Iris pigment epithelial cell (primary cell): ENCODE data around the gene GOLGA6C.
"Not testable (repeated sequence)": the region's sequence is repeated elsewhere in the genome, so short reads cannot be mapped to it uniquely, and the experiment has no call there.

ENCODE experiments used
- DNase-seq: peaks from one replicate; pipeline ENCODE4 v3.0.0-alpha.2; 2011; ENCODE audit warnings: low read depth

GOLGA6C gene

GRCh38 chr15:75258620-75259343 lies 648 bp downstream of the GOLGA6C start:
- not testable (repeated sequence) for DNase-seq

- DNase-seq, result not testable (repeated sequence)
Observed at GRCh38 chr15:75259873-75260272, 1.7 kb downstream of the GOLGA6C start.

GRCh38 chr15:75273751-75274359 lies 15.7 kb downstream of the GOLGA6C start:
- not testable (repeated sequence) for DNase-seq

GRCh38 chr15:75274509-75275107 lies 16.5 kb downstream of the GOLGA6C start:
- peak; percentile 20 for DNase-seq

GRCh38 chr15:75275617-75276016 lies 17.5 kb downstream of the GOLGA6C start:
- DNase-seq, result not testable (repeated sequence)

- not testable (repeated sequence) for DNase-seq
Observed at GRCh38 chr15:75278497-75278896, 20.4 kb downstream of the GOLGA6C start.

- DNase-seq, result not testable (repeated sequence)
Observed at GRCh38 chr15:75282572-75282971, 24.4 kb downstream of the GOLGA6C start, which contains the start of gene GOLGA6D. TSS of gene GOLGA6D (plus strand) at chr15:75282835. CDS start at chr15:75282876, 41 bp downstream.

GRCh38 chr15:75284152-75284551 lies 26.0 kb downstream of the GOLGA6C start:
- not testable (repeated sequence) for DNase-seq

GRCh38 chr15:75293660-75294059 lies 35.5 kb downstream of the GOLGA6C start:
- DNase-seq, result not testable (repeated sequence)

GRCh38 chr15:75298541-75299310 lies 40.6 kb downstream of the GOLGA6C start:
- not testable (repeated sequence) for DNase-seq

- not testable (repeated sequence) for DNase-seq
Observed at GRCh38 chr15:75299311-75299688, 41.2 kb downstream of the GOLGA6C start.

GRCh38 chr15:75300026-75300425 lies 41.9 kb downstream of the GOLGA6C start:
- DNase-seq, result not testable (repeated sequence)

- no peak for DNase-seq
Observed at GRCh38 chr15:75302318-75302717, 44.2 kb downstream of the GOLGA6C start.

GRCh38 chr15:75302753-75303152 lies 44.6 kb downstream of the GOLGA6C start:
- DNase-seq, result not testable (repeated sequence)

GRCh38 chr15:75306188-75306587 lies 48.1 kb downstream of the GOLGA6C start:
- DNase-seq, result no peak

- peak; percentile 16 for DNase-seq
Observed at GRCh38 chr15:75307778-75308390, 49.8 kb downstream of the GOLGA6C start.

GRCh38 chr15:75309711-75310110 lies 51.6 kb downstream of the GOLGA6C start:
- DNase-seq, result peak; percentile 66

GRCh38 chr15:75312548-75312947 lies 54.4 kb downstream of the GOLGA6C start:
- DNase-seq, result peak; percentile 22

GRCh38 chr15:75313116-75313845 lies 55.1 kb downstream of the GOLGA6C start:
- DNase-seq, result no peak

- no peak for DNase-seq
Observed at GRCh38 chr15:75314552-75315290, 56.6 kb downstream of the GOLGA6C start.
